Common myeloid progenitor, CD34-positive (primary cell): ENCODE results near the gene DEK.

Experiments used
- CTCF ChIA-PET: fragments of 350-600 bp; sonication (Branson Sonifier 250); formaldehyde crosslinking; loops from one replicate; lab custom pipeline; 2021; ENCODE audit warnings: antibody characterized with exemption; lab: Charles Lee
- POLR2A ChIA-PET: fragments of 350-600 bp; sonication (Branson Sonifier 250); formaldehyde crosslinking; loops from one replicate; lab custom pipeline; 2021; ENCODE audit warnings: antibody characterized with exemption; lab: Charles Lee
- DNase-seq, 3 donors: peaks; one replicate each; pipeline versions ENCODE4 v3.0.0 to v3.0.0-alpha.2; 2013
- H3K27ac ChIP-seq, 2 experiments: 1 replicate in 1 of 2; 2 replicates in 1 of 2; pipeline ENCODE4 v1.7.0; 2013; ENCODE audit warnings: inconsistent platforms in 2 of 2, low read length in 2 of 2, mild to moderate bottlenecking in 2 of 2, low read depth in 1 of 2, moderate library complexity in 1 of 2; ENCODE audit not compliant: severe bottlenecking in 2 of 2, insufficient read depth in 1 of 2, poor library complexity in 1 of 2
- H3K27me3 ChIP-seq, 5 experiments: replicated peaks in 2 of 5; 1 replicate in 3 of 5; 2 replicates in 2 of 5; pipeline versions ENCODE4 v1.6.1 to v1.7.0; 2013; ENCODE audit warnings: low read length in 4 of 5, mild to moderate bottlenecking in 2 of 5, moderate library complexity in 2 of 5, inconsistent platforms in 1 of 5; ENCODE audit not compliant: insufficient read depth in 5 of 5, control insufficient read depth in 4 of 5
- H3K36me3 ChIP-seq, 4 experiments: 1 replicate in 2 of 4; 2 replicates in 2 of 4; pipeline versions ENCODE4 v1.6.1 to v1.7.0; 2013; ENCODE audit warnings: low read length in 3 of 4, control low read depth in 1 of 4, mild to moderate bottlenecking in 1 of 4; ENCODE audit not compliant: control insufficient read depth in 4 of 4, insufficient read depth in 4 of 4
- H3K4me1 ChIP-seq, 4 experiments: 1 replicate in 3 of 4; 2 replicates in 1 of 4; pipeline versions ENCODE4 v1.6.1 to v1.7.1; 2013; ENCODE audit warnings: low read length in 3 of 4, mild to moderate bottlenecking in 3 of 4, control low read depth in 1 of 4, inconsistent platforms in 1 of 4, moderate library complexity in 1 of 4; ENCODE audit not compliant: control insufficient read depth in 4 of 4, insufficient read depth in 4 of 4; ENCODE audit errors: control extremely low read depth in 1 of 4
- H3K4me3 ChIP-seq, 7 experiments: 1 replicate in 4 of 7; 2 replicates in 3 of 7; pipeline versions ENCODE4 v1.5.1 to v1.7.0; 2013; ENCODE audit warnings: mild to moderate bottlenecking in 7 of 7, low read length in 6 of 7, moderate library complexity in 6 of 7, inconsistent platforms in 2 of 7, low read depth in 2 of 7, control low read depth in 1 of 7; ENCODE audit not compliant: insufficient read depth in 4 of 7, control insufficient read depth in 1 of 7; ENCODE audit errors: extremely low read depth in 1 of 7
- H3K9me3 ChIP-seq, 5 experiments: 1 replicate in 4 of 5; 2 replicates in 1 of 5; pipeline versions ENCODE4 v1.6.1 to v1.7.1; 2013; ENCODE audit warnings: low read length in 4 of 5, mild to moderate bottlenecking in 2 of 5, inconsistent platforms in 1 of 5, low read depth in 1 of 5, moderate library complexity in 1 of 5; ENCODE audit not compliant: control insufficient read depth in 4 of 5, insufficient read depth in 2 of 5; ENCODE audit errors: control extremely low read depth in 1 of 5
- WGBS: methylation state at CpG from one replicate; pipeline ENCODE4 v1.1.5; 2013; ENCODE audit not compliant: insufficient coverage; 5-methylcytosine and 5-hydroxymethylcytosine counted together

DEK gene

DNA sequence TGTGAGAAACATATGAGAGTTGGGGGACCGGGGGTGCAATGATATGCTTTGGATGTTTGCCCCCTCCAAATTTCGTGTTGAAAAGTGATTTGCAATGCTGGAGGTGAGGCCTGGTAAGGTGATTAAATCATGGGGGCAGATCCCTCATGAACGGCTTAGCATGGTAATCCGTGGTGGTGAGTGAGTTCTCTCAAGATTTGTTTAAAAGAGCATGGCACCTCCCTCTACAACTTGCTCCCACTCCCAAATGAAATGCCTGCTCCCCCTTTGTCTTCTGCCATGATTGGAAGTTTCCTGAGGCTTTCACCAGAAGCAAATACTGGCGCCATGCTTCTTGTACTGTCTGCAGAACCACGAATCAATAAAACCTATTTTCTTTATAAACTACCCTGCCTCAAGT lies 2.5 kb downstream of the DEK start:
- 92% methylated on average over 4 of the region's 6 CpGs for WGBS
- Histone ChIP-seq H3K27ac (no peak overlapping the region), H3K27me3 (no peaks in the 10 kb centered on the region), H3K4me3 (peak overlapping the region in 1 of 7 experiments; percentile 94), H3K9me3 (peaks cover 0 to 14% (median 0%) of the 10 kb centered on the region in 5 experiments), H3K4me1 (peaks cover 9 to 41% (median 33%) of the 10 kb centered on the region in 4 experiments), H3K36me3 (peaks cover 5 to 39% (median 11%) of the 10 kb centered on the region in 4 experiments)
- ChIA-PET CTCF (interaction anchor here (1.5 kb wide), 1 partner anchor 11 kb away, joined by 3 read pairs; no protein-coding TSS in a partner anchor), POLR2A (no interaction called here)
- DNase-seq = no peak

DNA sequence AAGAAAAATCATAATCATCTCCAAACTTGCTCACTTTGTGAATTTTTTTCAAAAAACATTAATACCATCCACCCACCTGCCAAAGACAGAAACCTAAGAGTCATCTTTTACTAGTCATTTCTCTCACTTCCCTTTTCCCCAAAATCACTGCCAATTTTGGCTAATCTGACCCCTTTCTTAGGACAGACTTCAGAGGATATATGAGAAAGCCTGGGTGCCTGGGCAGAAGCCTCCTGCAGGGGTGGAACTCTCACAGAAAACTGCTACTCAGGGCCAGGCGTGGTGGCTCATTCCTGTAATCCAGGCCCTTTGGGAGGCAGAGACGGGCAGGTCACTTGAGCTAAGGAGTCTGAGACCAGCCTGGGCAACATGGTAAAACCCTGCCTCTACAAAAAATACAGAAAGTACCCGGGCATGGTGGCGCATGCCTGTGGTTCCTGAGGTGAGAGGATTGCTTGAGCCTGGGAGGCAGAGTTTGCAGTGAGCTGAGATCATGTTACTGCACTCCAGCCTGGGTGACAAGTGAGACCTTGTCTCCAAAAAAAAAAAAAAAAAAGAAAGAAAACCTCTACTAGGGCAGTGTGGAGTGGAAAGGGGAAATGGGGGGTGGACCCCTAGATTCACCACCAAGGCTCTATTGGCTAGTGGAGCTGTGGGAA lies 3.8 kb downstream of the DEK start:
- whole genome bisulfite sequencing = 93% methylated on average over 2 of the region's 4 CpGs
- no peak overlapping the region for H3K27ac ChIP-seq
- POLR2A ChIA-PET = no interaction called here
- CTCF ChIA-PET = no interaction called here
- H3K27me3 ChIP-seq = no peaks in the 10 kb centered on the region
- peaks cover 10 to 50% (median 16%) of the 10 kb centered on the region in 4 experiments for H3K36me3 ChIP-seq
- H3K4me1 ChIP-seq = peaks cover 9 to 41% (median 33%) of the 10 kb centered on the region in 4 experiments
- H3K4me3 ChIP-seq = peak overlapping the region in 1 of 7 experiments; percentile 19
- peaks cover 0 to 3% (median 0%) of the 10 kb centered on the region in 5 experiments for H3K9me3 ChIP-seq
- peak; percentile 8 to 56 (median 45) for DNase-seq

GRCh38 chr6:18259675-18260447 lies 4.5 kb downstream of the DEK start:
- Histone ChIP-seq H3K27ac (no peak overlapping the region), H3K27me3 (no peaks in the 10 kb centered on the region), H3K4me1 (peaks cover 5 to 38% (median 27%) of the 10 kb centered on the region in 4 experiments), H3K36me3 (peaks cover 12 to 57% (median 22%) of the 10 kb centered on the region in 4 experiments), H3K4me3 (no peak overlapping the region), H3K9me3 (no peaks in the 10 kb centered on the region)
- WGBS = no CpG with 5 or more reads among the region's 4 CpGs
- POLR2A ChIA-PET = interaction anchor here (0.6 kb wide), 1 partner anchor 730 kb away, joined by 3 read pairs; no protein-coding TSS in a partner anchor
- no peak for DNase-seq
- CTCF ChIA-PET = no interaction called here

DNA sequence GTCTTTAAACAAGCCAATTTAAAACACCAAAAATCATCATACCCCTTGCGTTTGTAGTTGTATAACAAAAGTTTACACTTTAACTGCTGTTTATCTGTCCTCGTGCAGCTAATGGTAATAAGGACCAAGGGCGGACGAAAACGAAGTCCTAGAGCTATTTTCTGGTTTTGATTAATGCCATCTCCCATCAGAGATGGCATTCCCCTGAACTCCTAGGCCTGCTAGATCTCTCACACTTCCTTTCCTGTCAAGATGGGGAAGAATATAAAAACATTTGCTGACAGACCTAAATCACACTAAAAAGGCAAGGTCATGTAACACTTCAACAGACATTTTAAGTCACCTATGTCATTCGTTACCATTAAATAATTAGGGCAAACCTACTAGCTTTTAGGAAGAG lies 9.5 kb downstream of the DEK start:
- 84% methylated on average over 3 of the region's 6 CpGs for WGBS
- Histone ChIP-seq H3K9me3 (no peaks in the 10 kb centered on the region), H3K4me1 (peaks cover 0 to 4% (median 0%) of the 10 kb centered on the region in 4 experiments), H3K27ac (peak overlapping the region in 1 of 2 experiments; percentile 41), H3K4me3 (no peak overlapping the region), H3K27me3 (no peaks in the 10 kb centered on the region), H3K36me3 (peaks cover 24 to 71% (median 44%) of the 10 kb centered on the region in 4 experiments)
- DNase-seq = no peak
- CTCF ChIA-PET = interaction anchor here (0.9 kb wide), 1 partner anchor 18 kb away, joined by 3 read pairs; no protein-coding TSS in a partner anchor
- POLR2A ChIA-PET = no interaction called here

DNA sequence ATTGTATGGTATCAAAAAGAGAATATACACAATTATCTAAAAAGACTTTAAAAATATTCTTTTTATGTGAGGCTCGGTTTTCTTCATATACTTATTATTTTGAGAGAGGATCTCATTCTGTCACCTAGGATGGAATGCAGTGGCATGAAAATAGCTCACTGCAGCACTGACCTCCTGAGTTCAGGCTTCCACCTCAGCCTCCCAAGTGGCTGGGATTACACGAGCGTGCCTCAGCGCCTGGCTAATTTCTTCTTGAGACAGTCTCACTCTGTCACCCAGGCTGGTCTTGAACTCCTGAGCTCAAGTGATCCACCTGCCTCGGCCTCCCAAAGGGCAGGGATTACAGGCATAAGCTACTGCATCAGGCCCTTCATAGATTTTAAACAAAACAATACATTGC lies 10.7 kb downstream of the DEK start:
- Histone ChIP-seq H3K4me3 (no peak overlapping the region), H3K4me1 (no peaks in the 10 kb centered on the region), H3K9me3 (no peaks in the 10 kb centered on the region), H3K36me3 (peaks cover 30 to 74% (median 51%) of the 10 kb centered on the region in 4 experiments), H3K27ac (no peak overlapping the region), H3K27me3 (no peaks in the 10 kb centered on the region)
- POLR2A ChIA-PET = interaction anchor here (0.6 kb wide), 1 partner anchor 48 kb away, joined by 5 read pairs; no protein-coding TSS in a partner anchor
- WGBS = 98% methylated on average over 4 of the region's 5 CpGs
- CTCF ChIA-PET = no interaction called here
- DNase-seq = no peak

DNA sequence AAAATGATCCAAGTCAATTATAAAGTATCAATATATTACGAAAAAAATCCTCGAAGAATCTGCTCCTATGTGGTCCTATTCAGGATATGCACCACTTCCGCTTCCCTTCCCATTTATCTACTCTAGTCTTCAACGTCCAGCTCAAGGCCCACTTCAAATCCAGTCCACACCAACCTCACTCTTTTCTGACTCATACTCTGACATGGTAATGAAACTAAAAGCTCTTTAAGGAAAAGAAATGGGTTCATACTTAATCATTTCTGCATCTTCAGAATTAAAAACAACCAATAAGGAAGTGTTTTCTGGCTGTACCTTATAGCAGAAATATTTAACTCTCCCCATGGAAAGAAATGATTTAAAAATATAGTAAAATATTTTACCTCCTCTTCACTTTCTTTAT lies 15.1 kb downstream of the DEK start:
- whole genome bisulfite sequencing = 89% methylated on average over 3 of the region's 4 CpGs
- Histone ChIP-seq H3K9me3 (no peaks in the 10 kb centered on the region), H3K27me3 (no peaks in the 10 kb centered on the region), H3K36me3 (peaks cover 24 to 78% (median 56%) of the 10 kb centered on the region in 4 experiments), H3K27ac (peak overlapping the region in 1 of 2 experiments; percentile 15), H3K4me3 (no peak overlapping the region), H3K4me1 (no peaks in the 10 kb centered on the region)
- no peak for DNase-seq
- ChIA-PET POLR2A (no interaction called here), CTCF (no interaction called here)
